DMS114 treated with DMSO at 0.1 percent for 48 hours (cell line): ENCODE data around the gene IFT43.

Source experiments
- DNase-seq: peaks from one replicate; lab custom pipeline; 2025; ENCODE audit not compliant: unreplicated experiment; lab: John Stamatoyannopoulos, UW

Gene IFT43

GRCh38 chr14:75979648-75980565 lies 5.7 kb upstream of the IFT43 start:
- DNase-seq = no peak

GRCh38 chr14:75980856-75981255 lies 4.7 kb upstream of the IFT43 start:
- DNase-seq = no peak

- peak; percentile 26 for DNase-seq
These were observed 3.9 kb upstream of the IFT43 start, which contains the start of gene TGFB3 for GRCh38 chr14:75981426-75982265. TSS of gene TGFB3 (minus strand) at chr14:75981995. CDS start at chr14:75980893, 1,102 bp downstream.

GRCh38 chr14:75982266-75983018 lies 3.1 kb upstream of the IFT43 start:
- DNase-seq = peak; percentile 41

- DNase-seq = no peak
These were observed 2.6 kb upstream of the IFT43 start for GRCh38 chr14:75983019-75983358.

GRCh38 chr14:75984674-75985073 lies 889 bp upstream of the IFT43 start:
- DNase-seq = no peak

- DNase-seq = no peak
These were observed 839 bp downstream of the IFT43 start for GRCh38 chr14:75986439-75986765.

GRCh38 chr14:75987201-75987970 lies 1.8 kb downstream of the IFT43 start:
- no peak for DNase-seq

- no peak for DNase-seq
These were observed 3.6 kb downstream of the IFT43 start for GRCh38 chr14:75989134-75989533.

GRCh38 chr14:75990297-75990696 lies 4.7 kb downstream of the IFT43 start:
- DNase-seq = no peak

GRCh38 chr14:75991753-75992152 lies 6.2 kb downstream of the IFT43 start:
- no peak for DNase-seq

- no peak for DNase-seq
These were observed 8.0 kb downstream of the IFT43 start for GRCh38 chr14:75993567-75994041.

GRCh38 chr14:75995372-75996041 lies 9.9 kb downstream of the IFT43 start:
- no peak for DNase-seq

GRCh38 chr14:75996488-75996887 lies 10.9 kb downstream of the IFT43 start:
- no peak for DNase-seq

- DNase-seq = no peak
These were observed 14.1 kb downstream of the IFT43 start for GRCh38 chr14:75999511-76000190.

GRCh38 chr14:76002383-76002782 lies 16.8 kb downstream of the IFT43 start:
- no peak for DNase-seq

- DNase-seq = no peak
These were observed 20.7 kb downstream of the IFT43 start for GRCh38 chr14:76006253-76006652.

GRCh38 chr14:76007379-76007778 lies 21.8 kb downstream of the IFT43 start:
- DNase-seq = no peak

- DNase-seq = no peak
These were observed 22.3 kb downstream of the IFT43 start for GRCh38 chr14:76007852-76008251.
